ENCODE data around the gene IL4I1.

GRCh38 chr19:49894011-49894664 is 2.5 kb downstream of the IL4I1 start:
- TF ChIP-seq CTCF (IDR thresholded peaks at IDR 0.05) (no peak), POLR2AphosphoS5 (IDR thresholded peaks at IDR 0.05) (no peak)

Measured in prostate gland (tissue), 2 donors.